ENCODE measurements around the gene GNAQ.

DNA sequence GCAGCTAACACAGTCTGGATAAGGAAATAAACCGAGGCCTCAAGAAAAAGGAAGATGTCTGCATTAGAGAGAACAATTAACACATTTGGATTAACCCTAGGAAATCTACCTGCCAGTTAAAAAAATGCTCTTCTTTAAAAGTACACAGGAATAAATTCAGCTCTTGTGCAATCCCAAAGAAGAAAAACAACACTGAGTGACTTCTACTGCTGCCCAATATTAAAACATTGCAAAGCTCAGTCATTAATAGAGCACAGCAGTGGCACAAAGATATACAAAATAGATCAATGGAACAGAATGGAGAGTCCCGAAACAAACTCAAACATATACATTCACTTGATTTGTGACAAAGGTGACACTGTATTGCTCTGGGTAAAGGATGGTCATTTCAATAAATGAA, 119.7 kb downstream of the GNAQ start:
- TF ChIP-seq, protein P1, sequence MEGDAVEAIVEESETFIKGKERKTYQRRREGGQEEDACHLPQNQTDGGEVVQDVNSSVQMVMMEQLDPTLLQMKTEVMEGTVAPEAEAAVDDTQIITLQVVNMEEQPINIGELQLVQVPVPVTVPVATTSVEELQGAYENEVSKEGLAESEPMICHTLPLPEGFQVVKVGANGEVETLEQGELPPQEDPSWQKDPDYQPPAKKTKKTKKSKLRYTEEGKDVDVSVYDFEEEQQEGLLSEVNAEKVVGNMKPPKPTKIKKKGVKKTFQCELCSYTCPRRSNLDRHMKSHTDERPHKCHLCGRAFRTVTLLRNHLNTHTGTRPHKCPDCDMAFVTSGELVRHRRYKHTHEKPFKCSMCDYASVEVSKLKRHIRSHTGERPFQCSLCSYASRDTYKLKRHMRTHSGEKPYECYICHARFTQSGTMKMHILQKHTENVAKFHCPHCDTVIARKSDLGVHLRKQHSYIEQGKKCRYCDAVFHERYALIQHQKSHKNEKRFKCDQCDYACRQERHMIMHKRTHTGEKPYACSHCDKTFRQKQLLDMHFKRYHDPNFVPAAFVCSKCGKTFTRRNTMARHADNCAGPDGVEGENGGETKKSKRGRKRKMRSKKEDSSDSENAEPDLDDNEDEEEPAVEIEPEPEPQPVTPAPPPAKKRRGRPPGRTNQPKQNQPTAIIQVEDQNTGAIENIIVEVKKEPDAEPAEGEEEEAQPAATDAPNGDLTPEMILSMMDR (IDR thresholded peaks at IDR 0.05), result no peak
- no peak for TF ChIP-seq POLR2A (IDR thresholded peaks at IDR 0.05)

Measured in body of pancreas (tissue), 4 donors.